ENCODE measurements around the gene PRDM1.
"Not testable (repeated sequence)": the region's sequence is repeated elsewhere in the genome, so short reads cannot be mapped to it uniquely, and the experiment has no call there.

PRDM1 gene

GRCh38 chr6:106138151-106138550, 52.0 kb downstream of the PRDM1 start:
- H3K4me1 Mint-ChIP-seq, result peaks cover 18 to 19% of the 10 kb centered on the region in 2 donors
- H3K9me3 Mint-ChIP-seq, result no peaks in the 10 kb centered on the region
- no peak overlapping the region for H3K4me3 Mint-ChIP-seq
- ATAC-seq (replicated peaks), result peak in 1 of 2 donors; percentile 60
- no peaks in the 10 kb centered on the region for H3K36me3 Mint-ChIP-seq
- no peak for DNase-seq
- H3K27ac Mint-ChIP-seq, result no peak overlapping the region
- peaks cover 0 to 6% of the 10 kb centered on the region in 2 donors for H3K27me3 Mint-ChIP-seq

GRCh38 chr6:106141441-106142237, 55.5 kb downstream of the PRDM1 start:
- Mint-ChIP-seq H3K27me3 (no peaks in the 10 kb centered on the region), H3K27ac (peak overlapping the region; percentile 75), H3K9me3 (no peaks in the 10 kb centered on the region), H3K36me3 (no peaks in the 10 kb centered on the region), H3K4me1 (peaks cover 20 to 21% of the 10 kb centered on the region in 2 donors), H3K4me3 (peak overlapping the region in 1 of 2 donors; percentile 59)
- DNase-seq, result no peak
- ATAC-seq (replicated peaks), result peak; percentile 71 to 81

GRCh38 chr6:106142876-106143431, 56.8 kb downstream of the PRDM1 start:
- DNase-seq, result no peak
- Mint-ChIP-seq H3K27me3 (no peaks in the 10 kb centered on the region), H3K9me3 (no peaks in the 10 kb centered on the region), H3K27ac (no peak overlapping the region), H3K4me3 (no peak overlapping the region), H3K36me3 (no peaks in the 10 kb centered on the region), H3K4me1 (peaks cover 24% of the 10 kb centered on the region in 2 donors)
- no peak for ATAC-seq (replicated peaks)

GRCh38 chr6:106143665-106144064, 57.5 kb downstream of the PRDM1 start:
- Mint-ChIP-seq H3K36me3 (no peaks in the 10 kb centered on the region), H3K9me3 (no peaks in the 10 kb centered on the region), H3K4me3 (no peak overlapping the region), H3K27ac (no peak overlapping the region), H3K27me3 (no peaks in the 10 kb centered on the region), H3K4me1 (peaks cover 22 to 24% of the 10 kb centered on the region in 2 donors)
- DNase-seq (no peak), ATAC-seq (replicated peaks) (no peak)

GRCh38 chr6:106145144-106145543, 59.0 kb downstream of the PRDM1 start:
- ATAC-seq (replicated peaks) (no peak), DNase-seq (no peak)
- Mint-ChIP-seq H3K27me3 (no peaks in the 10 kb centered on the region), H3K27ac (no peak overlapping the region), H3K36me3 (no peaks in the 10 kb centered on the region), H3K4me1 (peaks cover 24% of the 10 kb centered on the region in 2 donors), H3K9me3 (no peaks in the 10 kb centered on the region), H3K4me3 (no peak overlapping the region)

DNA sequence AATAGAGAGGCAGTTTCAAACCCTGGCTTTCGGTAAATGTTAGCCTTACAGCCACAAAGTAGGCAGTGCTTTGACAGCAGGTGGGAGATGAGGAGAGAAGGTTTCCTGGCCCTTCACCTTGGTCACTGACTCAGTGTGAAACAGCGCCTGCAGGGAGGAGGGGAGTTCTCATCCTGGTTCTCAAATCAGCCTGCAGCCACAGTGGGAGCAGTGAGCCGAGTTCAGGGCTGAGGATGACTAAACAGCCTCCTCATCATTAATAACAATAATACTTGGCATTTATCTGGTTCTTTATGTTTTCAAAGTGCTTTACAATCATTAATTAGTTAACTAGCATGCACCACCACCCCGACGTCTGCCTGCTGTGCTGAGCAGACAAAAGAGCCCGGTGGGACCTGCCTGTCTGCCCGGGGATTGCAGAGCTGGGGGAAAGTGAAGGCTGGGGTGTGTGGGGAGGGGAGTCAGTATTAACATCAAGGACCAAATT, 59.6 kb downstream of the PRDM1 start:
- peaks cover 24% of the 10 kb centered on the region in 2 donors for H3K4me1 Mint-ChIP-seq
- DNase-seq, result no peak
- no peaks in the 10 kb centered on the region for H3K36me3 Mint-ChIP-seq
- H3K27me3 Mint-ChIP-seq, result no peaks in the 10 kb centered on the region
- H3K27ac Mint-ChIP-seq, result no peak overlapping the region
- H3K9me3 Mint-ChIP-seq, result no peaks in the 10 kb centered on the region
- no peak for ATAC-seq (replicated peaks)
- H3K4me3 Mint-ChIP-seq, result no peak overlapping the region

GRCh38 chr6:106146852-106147351, 60.8 kb downstream of the PRDM1 start:
- Mint-ChIP-seq H3K27me3 (no peaks in the 10 kb centered on the region), H3K4me3 (no peak overlapping the region), H3K9me3 (peaks cover 2 to 3% of the 10 kb centered on the region in 2 donors), H3K36me3 (no peaks in the 10 kb centered on the region), H3K4me1 (peaks cover 18 to 20% of the 10 kb centered on the region in 2 donors), H3K27ac (no peak overlapping the region)
- ATAC-seq (replicated peaks) (peak; percentile 22 to 52), DNase-seq (no peak)

DNA sequence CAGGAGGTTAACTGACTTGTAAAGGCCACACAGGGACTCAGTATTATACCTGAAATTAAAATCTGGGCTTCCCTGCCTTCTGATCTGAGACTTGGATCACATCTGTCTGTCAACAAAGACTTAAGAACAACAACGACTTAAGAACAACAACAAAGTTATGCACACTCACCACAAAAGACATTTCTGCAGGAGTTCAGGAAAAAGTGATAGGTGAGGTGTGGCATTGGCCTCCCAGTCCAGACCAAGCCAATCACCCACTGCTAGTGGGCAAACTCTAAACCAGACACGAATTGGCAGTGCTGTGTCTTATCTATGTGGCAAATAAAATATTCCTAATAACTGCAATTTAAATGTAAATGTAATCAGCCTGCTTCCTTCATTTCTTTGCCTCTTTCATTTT, 61.3 kb downstream of the PRDM1 start:
- Mint-ChIP-seq H3K4me1 (peaks cover 16 to 20% of the 10 kb centered on the region in 2 donors), H3K27me3 (no peaks in the 10 kb centered on the region), H3K27ac (no peak overlapping the region), H3K36me3 (peaks cover 0 to 4% of the 10 kb centered on the region in 2 donors), H3K4me3 (no peak overlapping the region), H3K9me3 (peaks cover 6 to 8% of the 10 kb centered on the region in 2 donors)
- DNase-seq (no peak), ATAC-seq (replicated peaks) (no peak)

- Mint-ChIP-seq H3K4me1 (peaks cover 15 to 20% of the 10 kb centered on the region in 2 donors), H3K4me3 (no peak overlapping the region), H3K27me3 (no peaks in the 10 kb centered on the region), H3K36me3 (peaks cover 0 to 4% of the 10 kb centered on the region in 2 donors), H3K27ac (no peak overlapping the region), H3K9me3 (peaks cover 8% of the 10 kb centered on the region in 2 donors)
- ATAC-seq (replicated peaks) (no peak), DNase-seq (no peak)
Observed at GRCh38 chr6:106149472-106150069, 63.4 kb downstream of the PRDM1 start.

DNA sequence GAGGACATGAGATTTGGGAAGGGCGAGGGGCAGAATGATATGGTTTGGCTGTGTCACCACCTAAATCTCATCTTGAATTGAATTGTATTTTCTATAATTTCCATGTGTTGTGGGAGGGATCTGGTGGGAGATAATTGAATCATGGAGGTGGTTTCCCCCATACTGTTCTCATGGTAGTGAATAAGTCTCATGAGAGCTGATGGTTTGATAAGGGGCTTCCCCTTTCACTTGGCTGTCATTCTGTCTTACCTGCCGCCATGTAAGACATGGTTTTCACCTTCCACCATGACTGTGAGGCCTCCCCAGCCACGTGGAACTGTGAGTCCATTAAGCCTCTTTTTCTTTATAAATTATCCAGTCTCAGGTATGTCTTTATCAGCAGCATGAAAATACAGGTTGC, 66.3 kb downstream of the PRDM1 start:
- H3K36me3 Mint-ChIP-seq, H3K27ac Mint-ChIP-seq, H3K4me3 Mint-ChIP-seq, H3K27me3 Mint-ChIP-seq, H3K9me3 Mint-ChIP-seq, DNase-seq: not testable (repeated sequence)
- peaks cover 10 to 14% of the 10 kb centered on the region in 2 donors for H3K4me1 Mint-ChIP-seq
- peak in 1 of 2 donors; percentile 45 for ATAC-seq (replicated peaks)

GRCh38 chr6:106152952-106153351, 66.8 kb downstream of the PRDM1 start:
- peaks cover 8% of the 10 kb centered on the region in 2 donors for H3K9me3 Mint-ChIP-seq
- peaks cover 0 to 4% of the 10 kb centered on the region in 2 donors for H3K36me3 Mint-ChIP-seq
- no peak overlapping the region for H3K4me3 Mint-ChIP-seq
- H3K27me3 Mint-ChIP-seq, result no peaks in the 10 kb centered on the region
- peaks cover 10 to 14% of the 10 kb centered on the region in 2 donors for H3K4me1 Mint-ChIP-seq
- ATAC-seq (replicated peaks), result no peak
- H3K27ac Mint-ChIP-seq, result no peak overlapping the region
- DNase-seq, result no peak

- Mint-ChIP-seq H3K4me1 (peaks cover 8 to 14% of the 10 kb centered on the region in 2 donors), H3K36me3 (peaks cover 0 to 4% of the 10 kb centered on the region in 2 donors), H3K4me3 (no peak overlapping the region), H3K27me3 (no peaks in the 10 kb centered on the region), H3K27ac (no peak overlapping the region), H3K9me3 (peaks cover 8% of the 10 kb centered on the region in 2 donors)
- no peak for ATAC-seq (replicated peaks)
- no peak for DNase-seq
Observed at GRCh38 chr6:106154326-106154725, 68.2 kb downstream of the PRDM1 start.

GRCh38 chr6:106155219-106155830, 69.2 kb downstream of the PRDM1 start:
- H3K4me3 Mint-ChIP-seq, result no peak overlapping the region
- H3K27ac Mint-ChIP-seq, result no peak overlapping the region

DNA sequence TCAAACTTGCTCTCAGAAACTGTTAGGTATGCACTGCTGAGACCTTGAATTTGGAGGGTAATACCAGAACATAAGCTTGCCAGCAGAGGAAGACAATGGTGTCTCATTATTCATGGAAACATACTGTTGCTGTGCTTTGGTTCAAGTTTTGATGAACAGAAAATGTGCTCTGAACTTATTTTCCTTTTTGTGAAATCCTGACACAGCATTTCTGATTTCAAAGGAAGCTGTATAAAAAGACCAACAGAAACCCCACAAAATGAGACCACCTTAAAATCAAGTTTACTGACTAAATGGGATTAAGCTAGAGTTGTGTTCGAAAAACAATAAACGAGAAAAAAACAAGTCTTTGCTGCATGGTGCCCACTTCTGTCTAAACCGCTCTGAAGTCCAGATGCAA, 70.3 kb downstream of the PRDM1 start:
- H3K27ac Mint-ChIP-seq, result no peak overlapping the region
- H3K4me3 Mint-ChIP-seq, result no peak overlapping the region
- H3K27me3 Mint-ChIP-seq, result no peaks in the 10 kb centered on the region
- no peak for ATAC-seq (replicated peaks)
- peaks cover 0 to 4% of the 10 kb centered on the region in 2 donors for H3K36me3 Mint-ChIP-seq
- DNase-seq, result no peak
- peaks cover 8 to 14% of the 10 kb centered on the region in 2 donors for H3K4me1 Mint-ChIP-seq
- peaks cover 6 to 8% of the 10 kb centered on the region in 2 donors for H3K9me3 Mint-ChIP-seq

More at GRCh38 chr6:106155219-106155830, 69.2 kb downstream of the PRDM1 start:
- no peak for ATAC-seq (replicated peaks)
- peaks cover 8 to 14% of the 10 kb centered on the region in 2 donors for H3K4me1 Mint-ChIP-seq
- peaks cover 0 to 4% of the 10 kb centered on the region in 2 donors for H3K36me3 Mint-ChIP-seq
- peaks cover 8% of the 10 kb centered on the region in 2 donors for H3K9me3 Mint-ChIP-seq
- no peak for DNase-seq
- no peaks in the 10 kb centered on the region for H3K27me3 Mint-ChIP-seq
